KBM-7 (cell line): Measurements from ENCODE around the gene ISCA2.

Source experiments
- DNase-seq: peaks from one replicate; pipeline ENCODE4 v3.0.0-alpha.2; 2015
- in situ Hi-C: fragments of 300-500 bp; cut with MboI; formaldehyde crosslinking; loops from 2 replicates; pipeline ENCODE4 v1.14.3; 2020; ENCODE audit warnings: low sequenced_read_pairs, low pct_unique_long_range_greater_than_20kb, mixed read lengths

ISCA2 gene

GRCh38 chr14:74543771-74544438, 50.3 kb downstream of the ISCA2 start:
- in situ Hi-C loops = no loop called here

GRCh38 chr14:74545386-74545785, 51.8 kb downstream of the ISCA2 start:
- DNase-seq = no peak
- in situ Hi-C loops = no loop called here

More at GRCh38 chr14:74543771-74544438, 50.3 kb downstream of the ISCA2 start:
- DNase-seq = no peak

GRCh38 chr14:74546416-74546815, 52.9 kb downstream of the ISCA2 start:
- in situ Hi-C loops = no loop called here
- DNase-seq = no peak
